ENCODE measurements around the gene OSBPL1A. TPM values are rescaled to one million over a fixed set of nuclear protein-coding genes. Genes with fewer than 3 reads are reported as not detected.

Gene OSBPL1A
- total and polyA plus RNA-seq, 10 of the 15 experiments (the other 5 are each of a cell fraction or from before 2014, with no cell fraction given): 0.02 to 0.83 (median 0.11) TPM; not detected in 6

GRCh38 chr18:24140697-24141096 lies 256.9 kb downstream of the OSBPL1A start:
- Histone ChIP-seq H3K4me2 (ENCODE audit: control insufficient read depth, insufficient read depth) (no peak overlapping the region), H3K27me3 (replicated peaks in 1 of 2; ENCODE audit: control insufficient read depth in 2 of 2, insufficient read depth in 2 of 2, low read length in 1 of 2) (peaks cover 0 to 3% of the 10 kb centered on the region in 2 experiments; a peak in 1 of 4 replicates), H3K27ac (ENCODE audit: control insufficient read depth, insufficient read depth) (no peak overlapping the region), H3K4me3 (no peak overlapping the region), H3K9ac (ENCODE audit: control insufficient read depth, insufficient read depth, low read length) (no peak overlapping the region), H3K36me3 (ENCODE audit: control insufficient read depth in 2 of 2, insufficient read depth in 2 of 2, low read length in 1 of 2) (no peaks in the 10 kb centered on the region), H4K20me1 (ENCODE audit: control insufficient read depth, insufficient read depth) (no peaks in the 10 kb centered on the region), H3K9me3 (replicated peaks; ENCODE audit: control insufficient read depth, insufficient read depth, low read length) (no peaks in the 10 kb centered on the region), H2AFZ (ENCODE audit: control insufficient read depth, low read depth, low read length) (no peak overlapping the region), H3K79me2 (ENCODE audit: control insufficient read depth, insufficient read depth, low read length) (no peaks in the 10 kb centered on the region), H3K4me1 (ENCODE audit: control insufficient read depth, insufficient read depth, low read length) (peaks cover 9% of the 10 kb centered on the region)
- ChIA-PET RAD21 (ENCODE audit: unreplicated experiment) (interaction anchor here (0.6 to 1.2 kb wide), 2 partner anchors 47 to 49 kb away, joined by 3 read pairs; no protein-coding TSS in a partner anchor), CTCF (interaction anchor here (1.5 kb wide), 1 partner anchor 36 kb away, joined by 3 read pairs; no protein-coding TSS in a partner anchor), POLR2A (no interaction called here), SMC1A (ENCODE audit: uncharacterized antibody, unreplicated experiment) (no interaction called here)
- no TSS peak for BruUV-seq (replicated peaks)
- intact Hi-C loops (cut with micrococcal nuclease; ENCODE audit: unreplicated experiment) (no loop called here), in situ Hi-C loops (cut with MboI) (no loop called here)
- WGBS (ENCODE audit: insufficient coverage, insufficient replicate concordance, low lambda C conversion rate, missing lambda C conversion rate): 98% methylated on average over 2 of the region's 2 CpGs
- no peak for FAIRE-seq
- DNase-seq (ENCODE audit: low read depth, low spot score): no peak
- no peak for ATAC-seq
- TF ChIP-seq, protein P1, sequence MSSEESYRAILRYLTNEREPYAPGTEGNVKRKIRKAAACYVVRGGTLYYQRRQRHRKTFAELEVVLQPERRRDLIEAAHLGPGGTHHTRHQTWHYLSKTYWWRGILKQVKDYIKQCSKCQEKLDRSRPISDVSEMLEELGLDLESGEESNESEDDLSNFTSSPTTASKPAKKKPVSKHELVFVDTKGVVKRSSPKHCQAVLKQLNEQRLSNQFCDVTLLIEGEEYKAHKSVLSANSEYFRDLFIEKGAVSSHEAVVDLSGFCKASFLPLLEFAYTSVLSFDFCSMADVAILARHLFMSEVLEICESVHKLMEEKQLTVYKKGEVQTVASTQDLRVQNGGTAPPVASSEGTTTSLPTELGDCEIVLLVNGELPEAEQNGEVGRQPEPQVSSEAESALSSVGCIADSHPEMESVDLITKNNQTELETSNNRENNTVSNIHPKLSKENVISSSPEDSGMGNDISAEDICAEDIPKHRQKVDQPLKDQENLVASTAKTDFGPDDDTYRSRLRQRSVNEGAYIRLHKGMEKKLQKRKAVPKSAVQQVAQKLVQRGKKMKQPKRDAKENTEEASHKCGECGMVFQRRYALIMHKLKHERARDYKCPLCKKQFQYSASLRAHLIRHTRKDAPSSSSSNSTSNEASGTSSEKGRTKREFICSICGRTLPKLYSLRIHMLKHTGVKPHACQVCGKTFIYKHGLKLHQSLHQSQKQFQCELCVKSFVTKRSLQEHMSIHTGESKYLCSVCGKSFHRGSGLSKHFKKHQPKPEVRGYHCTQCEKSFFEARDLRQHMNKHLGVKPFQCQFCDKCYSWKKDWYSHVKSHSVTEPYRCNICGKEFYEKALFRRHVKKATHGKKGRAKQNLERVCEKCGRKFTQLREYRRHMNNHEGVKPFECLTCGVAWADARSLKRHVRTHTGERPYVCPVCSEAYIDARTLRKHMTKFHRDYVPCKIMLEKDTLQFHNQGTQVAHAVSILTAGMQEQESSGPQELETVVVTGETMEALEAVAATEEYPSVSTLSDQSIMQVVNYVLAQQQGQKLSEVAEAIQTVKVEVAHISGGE (CRISPR knock-in tag; IDR thresholded peaks at IDR 0.05): no peak
- no peak for TF ChIP-seq SMARCA5 (IDR thresholded peaks at IDR 0.05)
- TF ChIP-seq NFYA (IDR thresholded peaks at IDR 0.05; ENCODE audit: borderline replicate concordance, low read depth, low read length): no peak
- TF ChIP-seq, protein P2, sequence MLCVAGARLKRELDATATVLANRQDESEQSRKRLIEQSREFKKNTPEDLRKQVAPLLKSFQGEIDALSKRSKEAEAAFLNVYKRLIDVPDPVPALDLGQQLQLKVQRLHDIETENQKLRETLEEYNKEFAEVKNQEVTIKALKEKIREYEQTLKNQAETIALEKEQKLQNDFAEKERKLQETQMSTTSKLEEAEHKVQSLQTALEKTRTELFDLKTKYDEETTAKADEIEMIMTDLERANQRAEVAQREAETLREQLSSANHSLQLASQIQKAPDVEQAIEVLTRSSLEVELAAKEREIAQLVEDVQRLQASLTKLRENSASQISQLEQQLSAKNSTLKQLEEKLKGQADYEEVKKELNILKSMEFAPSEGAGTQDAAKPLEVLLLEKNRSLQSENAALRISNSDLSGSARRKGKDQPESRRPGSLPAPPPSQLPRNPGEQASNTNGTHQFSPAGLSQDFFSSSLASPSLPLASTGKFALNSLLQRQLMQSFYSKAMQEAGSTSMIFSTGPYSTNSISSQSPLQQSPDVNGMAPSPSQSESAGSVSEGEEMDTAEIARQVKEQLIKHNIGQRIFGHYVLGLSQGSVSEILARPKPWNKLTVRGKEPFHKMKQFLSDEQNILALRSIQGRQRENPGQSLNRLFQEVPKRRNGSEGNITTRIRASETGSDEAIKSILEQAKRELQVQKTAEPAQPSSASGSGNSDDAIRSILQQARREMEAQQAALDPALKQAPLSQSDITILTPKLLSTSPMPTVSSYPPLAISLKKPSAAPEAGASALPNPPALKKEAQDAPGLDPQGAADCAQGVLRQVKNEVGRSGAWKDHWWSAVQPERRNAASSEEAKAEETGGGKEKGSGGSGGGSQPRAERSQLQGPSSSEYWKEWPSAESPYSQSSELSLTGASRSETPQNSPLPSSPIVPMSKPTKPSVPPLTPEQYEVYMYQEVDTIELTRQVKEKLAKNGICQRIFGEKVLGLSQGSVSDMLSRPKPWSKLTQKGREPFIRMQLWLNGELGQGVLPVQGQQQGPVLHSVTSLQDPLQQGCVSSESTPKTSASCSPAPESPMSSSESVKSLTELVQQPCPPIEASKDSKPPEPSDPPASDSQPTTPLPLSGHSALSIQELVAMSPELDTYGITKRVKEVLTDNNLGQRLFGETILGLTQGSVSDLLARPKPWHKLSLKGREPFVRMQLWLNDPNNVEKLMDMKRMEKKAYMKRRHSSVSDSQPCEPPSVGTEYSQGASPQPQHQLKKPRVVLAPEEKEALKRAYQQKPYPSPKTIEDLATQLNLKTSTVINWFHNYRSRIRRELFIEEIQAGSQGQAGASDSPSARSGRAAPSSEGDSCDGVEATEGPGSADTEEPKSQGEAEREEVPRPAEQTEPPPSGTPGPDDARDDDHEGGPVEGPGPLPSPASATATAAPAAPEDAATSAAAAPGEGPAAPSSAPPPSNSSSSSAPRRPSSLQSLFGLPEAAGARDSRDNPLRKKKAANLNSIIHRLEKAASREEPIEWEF (IDR thresholded peaks at IDR 0.05; ENCODE audit: insufficient replicate concordance, low read depth, low read length): no peak
- TF ChIP-seq CREB1 (IDR thresholded peaks at IDR 0.05; ENCODE audit: low read depth): no peak
- TF ChIP-seq SREBF1 (IDR thresholded peaks at IDR 0.05; ENCODE audit: low read length): no peak
- TF ChIP-seq, protein P3, sequence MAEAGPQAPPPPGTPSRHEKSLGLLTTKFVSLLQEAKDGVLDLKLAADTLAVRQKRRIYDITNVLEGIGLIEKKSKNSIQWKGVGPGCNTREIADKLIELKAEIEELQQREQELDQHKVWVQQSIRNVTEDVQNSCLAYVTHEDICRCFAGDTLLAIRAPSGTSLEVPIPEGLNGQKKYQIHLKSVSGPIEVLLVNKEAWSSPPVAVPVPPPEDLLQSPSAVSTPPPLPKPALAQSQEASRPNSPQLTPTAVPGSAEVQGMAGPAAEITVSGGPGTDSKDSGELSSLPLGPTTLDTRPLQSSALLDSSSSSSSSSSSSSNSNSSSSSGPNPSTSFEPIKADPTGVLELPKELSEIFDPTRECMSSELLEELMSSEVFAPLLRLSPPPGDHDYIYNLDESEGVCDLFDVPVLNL (IDR thresholded peaks at IDR 0.05; ENCODE audit: low read depth, low read length): no peak
